Measurements from ENCODE around the gene PTRH1. TPM values are rescaled to one million over a fixed set of nuclear protein-coding genes. Genes with fewer than 3 reads are reported as not detected.

The PTRH1 gene
- total RNA-seq, 1 experiment from 2014 or later, result 49.6 TPM

- no peak for DNase-seq (ENCODE audit: low spot score)
Measured at GRCh38 chr9:127741831-127742434, 26.5 kb upstream of the PTRH1 start.

- DNase-seq (ENCODE audit: low spot score), result no peak
Measured at GRCh38 chr9:127739614-127740330, 24.3 kb upstream of the PTRH1 start.

- no peak for DNase-seq (ENCODE audit: low spot score)
Measured at GRCh38 chr9:127738666-127739065, 23.2 kb upstream of the PTRH1 start.

GRCh38 chr9:127735530-127736185, 20.2 kb upstream of the PTRH1 start:
- no peak for DNase-seq (ENCODE audit: low spot score)

- DNase-seq (ENCODE audit: low spot score), result peak; percentile 98
Measured at GRCh38 chr9:127734747-127735529, 19.5 kb upstream of the PTRH1 start, which contains the start of gene TOR2A. TOR2A (minus strand) TSS chr9:127735294; CDS start chr9:127735270, 24 bp downstream.

GRCh38 chr9:127734247-127734746, 18.8 kb upstream of the PTRH1 start:
- no peak for DNase-seq (ENCODE audit: low spot score)

GRCh38 chr9:127733614-127734013, 18.2 kb upstream of the PTRH1 start:
- DNase-seq (ENCODE audit: low spot score), result no peak

- DNase-seq (ENCODE audit: low spot score), result no peak
Measured at GRCh38 chr9:127732444-127732843, 17.0 kb upstream of the PTRH1 start.

- DNase-seq (ENCODE audit: low spot score), result no peak
Measured at GRCh38 chr9:127731938-127732337, 16.5 kb upstream of the PTRH1 start.

GRCh38 chr9:127730799-127731410, 15.4 kb upstream of the PTRH1 start:
- DNase-seq (ENCODE audit: low spot score), result no peak

GRCh38 chr9:127730262-127730661, 14.8 kb upstream of the PTRH1 start:
- DNase-seq (ENCODE audit: low spot score), result no peak

- no peak for DNase-seq (ENCODE audit: low spot score)
Measured at GRCh38 chr9:127729522-127730256, 14.2 kb upstream of the PTRH1 start.

GRCh38 chr9:127728808-127729207, 13.3 kb upstream of the PTRH1 start:
- DNase-seq (ENCODE audit: low spot score), result no peak

GRCh38 chr9:127726871-127727270, 11.4 kb upstream of the PTRH1 start:
- no peak for DNase-seq (ENCODE audit: low spot score)

GRCh38 chr9:127724012-127724411, 8.5 kb upstream of the PTRH1 start:
- no peak for DNase-seq (ENCODE audit: low spot score)

- DNase-seq (ENCODE audit: low spot score), result no peak
Measured at GRCh38 chr9:127723444-127723843, 8.0 kb upstream of the PTRH1 start.

- DNase-seq (ENCODE audit: low spot score), result no peak
Measured at GRCh38 chr9:127723013-127723412, 7.5 kb upstream of the PTRH1 start.

GRCh38 chr9:127722055-127722745, 6.7 kb upstream of the PTRH1 start:
- DNase-seq (ENCODE audit: low spot score), result peak; percentile 36

- peak; percentile 79 for DNase-seq (ENCODE audit: low spot score)
Measured at GRCh38 chr9:127721391-127721821, 5.9 kb upstream of the PTRH1 start.

GRCh38 chr9:127720865-127721227, 5.4 kb upstream of the PTRH1 start:
- DNase-seq (ENCODE audit: low spot score), result no peak

All from HT-29 (cell line).